Measurements from ENCODE around the gene SMARCD3. TPM values are rescaled to one million over a fixed set of nuclear protein-coding genes. Genes with fewer than 3 reads are reported as not detected.

SMARCD3 gene
- total RNA-seq, 2 donors from 2014 or later = 81.5 to 125 TPM

DNA sequence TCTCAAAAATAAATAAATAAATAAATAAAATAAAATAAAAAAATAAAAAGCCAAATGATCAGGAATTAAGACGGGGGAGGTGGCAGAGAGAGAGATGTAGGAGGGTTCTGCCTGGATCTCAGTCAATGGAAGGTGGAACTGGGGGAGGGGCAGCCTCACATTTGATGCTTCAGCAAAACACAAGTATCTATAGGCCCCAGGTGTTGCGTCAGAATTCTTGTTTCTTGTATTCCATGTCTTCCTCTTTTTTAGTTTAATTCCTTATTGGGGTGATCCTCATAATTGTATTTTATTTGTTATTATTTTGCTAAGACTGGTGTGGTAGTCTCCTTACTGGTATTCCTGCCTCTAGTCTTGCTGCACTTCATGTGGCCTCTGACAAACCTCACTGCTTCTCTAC is 41.4 kb upstream of the SMARCD3 start:
- TF ChIP-seq, protein P1, sequence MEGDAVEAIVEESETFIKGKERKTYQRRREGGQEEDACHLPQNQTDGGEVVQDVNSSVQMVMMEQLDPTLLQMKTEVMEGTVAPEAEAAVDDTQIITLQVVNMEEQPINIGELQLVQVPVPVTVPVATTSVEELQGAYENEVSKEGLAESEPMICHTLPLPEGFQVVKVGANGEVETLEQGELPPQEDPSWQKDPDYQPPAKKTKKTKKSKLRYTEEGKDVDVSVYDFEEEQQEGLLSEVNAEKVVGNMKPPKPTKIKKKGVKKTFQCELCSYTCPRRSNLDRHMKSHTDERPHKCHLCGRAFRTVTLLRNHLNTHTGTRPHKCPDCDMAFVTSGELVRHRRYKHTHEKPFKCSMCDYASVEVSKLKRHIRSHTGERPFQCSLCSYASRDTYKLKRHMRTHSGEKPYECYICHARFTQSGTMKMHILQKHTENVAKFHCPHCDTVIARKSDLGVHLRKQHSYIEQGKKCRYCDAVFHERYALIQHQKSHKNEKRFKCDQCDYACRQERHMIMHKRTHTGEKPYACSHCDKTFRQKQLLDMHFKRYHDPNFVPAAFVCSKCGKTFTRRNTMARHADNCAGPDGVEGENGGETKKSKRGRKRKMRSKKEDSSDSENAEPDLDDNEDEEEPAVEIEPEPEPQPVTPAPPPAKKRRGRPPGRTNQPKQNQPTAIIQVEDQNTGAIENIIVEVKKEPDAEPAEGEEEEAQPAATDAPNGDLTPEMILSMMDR (IDR thresholded peaks at IDR 0.05) = no peak
- Histone ChIP-seq H3K27me3 (no peaks in the 10 kb centered on the region), H3K27ac (no peak overlapping the region)

DNA sequence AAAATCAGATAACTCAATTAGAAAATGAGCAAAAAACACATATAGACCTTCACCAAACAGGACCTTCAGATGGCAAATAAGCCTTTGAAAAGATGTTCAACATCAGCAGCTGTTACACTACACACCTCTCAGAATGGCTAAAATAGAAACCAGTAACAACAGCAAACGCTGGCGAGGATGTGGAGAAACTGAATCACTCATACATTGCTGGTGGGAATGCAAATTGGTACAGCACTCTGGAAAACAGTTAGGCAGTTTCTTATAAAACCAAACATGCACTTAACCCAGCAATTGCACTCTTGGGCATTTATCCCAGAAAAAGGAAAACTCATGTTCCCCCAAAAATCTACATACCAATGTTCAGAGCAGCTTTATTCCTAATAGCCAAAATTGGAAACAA is 37.7 kb upstream of the SMARCD3 start:
- Histone ChIP-seq H3K9me3 (no peaks in the 10 kb centered on the region), H3K27ac (no peak overlapping the region), H3K4me3 (no peak overlapping the region), H3K4me1 (no peaks in the 10 kb centered on the region), H3K27me3 (no peaks in the 10 kb centered on the region), H3K36me3 (no peaks in the 10 kb centered on the region)
- DNase-seq (ENCODE audit: low spot score) = no peak
- TF ChIP-seq, protein P1 (IDR thresholded peaks at IDR 0.05) = no peak

More for the DNA sequence above, 41.4 kb upstream of the SMARCD3 start:
- H3K4me3 ChIP-seq = no peak overlapping the region
- no peaks in the 10 kb centered on the region for H3K4me1 ChIP-seq
- DNase-seq (ENCODE audit: low spot score) = no peak
- no peaks in the 10 kb centered on the region for H3K36me3 ChIP-seq
- no peaks in the 10 kb centered on the region for H3K9me3 ChIP-seq

DNA sequence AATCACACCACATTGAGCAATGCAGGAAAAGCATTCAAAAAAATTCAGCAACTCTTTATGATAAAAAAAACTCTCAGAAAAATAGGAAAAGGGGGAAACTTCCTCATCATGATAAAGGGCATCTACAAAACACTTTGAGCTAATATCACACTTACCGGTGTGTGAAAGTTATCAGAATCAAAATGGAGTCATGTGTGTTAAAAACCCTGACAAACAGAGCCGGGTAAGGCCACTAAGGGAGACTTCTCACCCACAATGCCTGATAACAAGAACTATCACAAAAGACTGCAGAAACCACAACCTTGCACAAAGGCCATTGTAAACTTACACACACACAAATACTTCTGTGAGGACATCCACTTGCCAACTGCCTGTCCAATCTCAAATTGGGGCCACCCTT is 34.8 kb upstream of the SMARCD3 start:
- no peak for DNase-seq (ENCODE audit: low spot score)
- Histone ChIP-seq H3K4me1 (no peaks in the 10 kb centered on the region), H3K4me3 (no peak overlapping the region), H3K27me3 (no peaks in the 10 kb centered on the region), H3K36me3 (no peaks in the 10 kb centered on the region), H3K9me3 (no peaks in the 10 kb centered on the region), H3K27ac (no peak overlapping the region)
- TF ChIP-seq, protein P1 (IDR thresholded peaks at IDR 0.05) = no peak

DNA sequence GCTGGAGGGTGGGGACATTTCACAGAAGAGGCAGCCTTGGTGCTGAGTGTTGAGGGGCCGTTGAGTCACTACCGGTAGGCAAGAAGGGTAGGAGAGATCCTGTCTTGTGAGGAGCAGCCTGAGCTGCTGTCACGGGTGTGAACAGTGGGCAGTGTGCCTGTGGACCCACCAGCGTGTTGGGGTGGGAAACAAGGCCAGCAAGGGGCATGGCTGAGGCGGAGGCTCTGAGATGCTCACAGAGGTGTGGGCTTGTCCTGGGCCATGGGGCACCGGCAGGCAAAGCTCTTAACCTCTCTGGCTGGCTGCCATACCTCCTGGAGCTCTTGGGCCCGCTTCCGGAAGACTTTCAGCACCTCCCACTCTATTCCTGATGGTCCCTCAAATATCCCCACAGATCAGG is 33.6 kb upstream of the SMARCD3 start:
- TF ChIP-seq, protein P1 (IDR thresholded peaks at IDR 0.05) = no peak
- H3K4me1 ChIP-seq = peaks cover 0 to 7% of the 10 kb centered on the region in 2 donors
- no peak overlapping the region for H3K4me3 ChIP-seq
- no peak overlapping the region for H3K27ac ChIP-seq
- H3K36me3 ChIP-seq = no peaks in the 10 kb centered on the region
- no peak for DNase-seq (ENCODE audit: low spot score)
- no peaks in the 10 kb centered on the region for H3K9me3 ChIP-seq
- no peaks in the 10 kb centered on the region for H3K27me3 ChIP-seq

DNA sequence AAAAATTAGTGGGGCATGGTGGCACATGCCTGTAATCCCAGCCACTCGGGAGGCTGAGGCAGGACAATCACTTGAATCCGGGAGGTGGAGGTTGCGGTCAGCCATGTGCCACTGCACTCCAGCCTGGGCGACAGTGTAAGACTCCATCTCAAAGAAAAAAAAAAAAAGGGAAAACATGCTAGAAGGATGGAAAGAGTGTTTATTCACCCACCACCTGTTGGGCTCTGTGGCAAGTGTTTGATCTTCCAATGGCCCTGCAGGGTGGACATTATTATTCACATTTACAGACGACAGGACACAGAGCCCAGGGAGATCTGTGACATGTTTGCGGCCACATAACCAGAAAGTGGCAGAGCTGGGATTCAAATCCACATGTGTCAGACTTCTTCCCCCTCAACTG is 33.2 kb upstream of the SMARCD3 start:
- Histone ChIP-seq H3K36me3 (no peaks in the 10 kb centered on the region), H3K4me3 (no peak overlapping the region), H3K9me3 (no peaks in the 10 kb centered on the region), H3K4me1 (peaks cover 0 to 8% of the 10 kb centered on the region in 2 donors), H3K27me3 (no peaks in the 10 kb centered on the region), H3K27ac (no peak overlapping the region)
- no peak for DNase-seq (ENCODE audit: low spot score)
- TF ChIP-seq, protein P1 (IDR thresholded peaks at IDR 0.05) = no peak

DNA sequence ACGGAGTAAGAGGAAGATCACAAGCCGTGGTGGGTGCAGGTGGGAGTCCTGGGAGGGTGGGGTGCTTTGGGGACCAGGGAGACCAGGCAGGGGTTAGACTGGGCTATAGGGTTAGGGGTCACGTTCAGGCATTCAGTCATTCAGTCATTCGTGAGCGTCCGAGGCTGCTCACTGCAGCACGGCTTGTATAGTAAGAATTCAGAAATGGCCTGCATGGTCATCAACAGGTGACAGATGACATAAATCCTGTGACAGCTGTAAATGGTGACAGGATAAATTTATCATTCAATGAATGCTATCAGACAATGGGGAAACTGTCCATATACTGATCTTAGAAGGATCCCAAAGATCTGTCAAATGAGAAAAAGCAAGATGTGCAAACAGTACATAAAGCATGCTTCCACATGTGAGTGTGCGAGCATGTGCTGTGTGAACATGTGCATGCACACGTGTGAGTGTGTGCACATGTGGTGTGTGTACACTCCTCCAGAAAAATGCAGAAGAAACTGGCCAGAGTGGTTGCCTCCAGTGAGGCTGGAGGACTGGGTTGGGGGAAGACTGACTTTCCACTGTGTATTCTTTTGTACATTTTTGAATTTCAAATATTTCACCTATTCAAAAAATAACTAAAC is 32.0 kb upstream of the SMARCD3 start:
- TF ChIP-seq, protein P1 (IDR thresholded peaks at IDR 0.05) = no peak
- Histone ChIP-seq H3K4me3 (no peak overlapping the region), H3K9me3 (no peaks in the 10 kb centered on the region), H3K27me3 (no peaks in the 10 kb centered on the region), H3K36me3 (no peaks in the 10 kb centered on the region), H3K4me1 (peaks cover 0 to 15% of the 10 kb centered on the region in 2 donors), H3K27ac (no peak overlapping the region)
- no peak for DNase-seq (ENCODE audit: low spot score)

Measured in right atrium auricular region (tissue), 2 donors.